Measurements from ENCODE around the gene CYP19A1.
A peak's percentile ranks its signal among the peaks of the same experiment; 100 is the strongest.

Gene CYP19A1

GRCh38 chr15:51180011-51180410 is 158.4 kb downstream of the CYP19A1 start:
- no peak for DNase-seq (ENCODE audit: low read depth in 2 of 2)
- TF ChIP-seq CTCF (IDR thresholded peaks at IDR 0.05; ENCODE audit: low read depth, low read length): no peak
- H3K4me3 ChIP-seq (replicated peaks in 1 of 2; ENCODE audit: low read depth in 2 of 2, low read length in 2 of 2): no peak overlapping the region

- no peak overlapping the region for H3K4me3 ChIP-seq (replicated peaks in 1 of 2; ENCODE audit: low read depth in 2 of 2, low read length in 2 of 2)
- no peak for TF ChIP-seq CTCF (IDR thresholded peaks at IDR 0.05; ENCODE audit: low read depth, low read length)
- DNase-seq (ENCODE audit: low read depth in 2 of 2): peak; percentile 44 to 85
Measured at GRCh38 chr15:51172193-51172592, 166.2 kb downstream of the CYP19A1 start.

GRCh38 chr15:51171634-51171932 is 166.8 kb downstream of the CYP19A1 start:
- no peak for DNase-seq (ENCODE audit: low read depth in 2 of 2)
- no peak overlapping the region for H3K4me3 ChIP-seq (replicated peaks in 1 of 2; ENCODE audit: low read depth in 2 of 2, low read length in 2 of 2)
- no peak for TF ChIP-seq CTCF (IDR thresholded peaks at IDR 0.05; ENCODE audit: low read depth, low read length)

- no peak overlapping the region for H3K4me3 ChIP-seq (replicated peaks in 1 of 2; ENCODE audit: low read depth in 2 of 2, low read length in 2 of 2)
- no peak for TF ChIP-seq CTCF (IDR thresholded peaks at IDR 0.05; ENCODE audit: low read depth, low read length)
- no peak for DNase-seq (ENCODE audit: low read depth in 2 of 2)
Measured at GRCh38 chr15:51170882-51171633, 167.3 kb downstream of the CYP19A1 start.

- DNase-seq (ENCODE audit: low read depth in 2 of 2): no peak
- no peak for TF ChIP-seq CTCF (IDR thresholded peaks at IDR 0.05; ENCODE audit: low read depth, low read length)
- no peak overlapping the region for H3K4me3 ChIP-seq (replicated peaks in 1 of 2; ENCODE audit: low read depth in 2 of 2, low read length in 2 of 2)
Measured at GRCh38 chr15:51168700-51169099, 169.7 kb downstream of the CYP19A1 start.

GRCh38 chr15:51163843-51164242 is 174.6 kb downstream of the CYP19A1 start:
- DNase-seq (ENCODE audit: low read depth in 2 of 2): no peak
- no peak for TF ChIP-seq CTCF (IDR thresholded peaks at IDR 0.05; ENCODE audit: low read depth, low read length)
- H3K4me3 ChIP-seq (replicated peaks in 1 of 2; ENCODE audit: low read depth in 2 of 2, low read length in 2 of 2): no peak overlapping the region

Data from cardiac fibroblast (primary cell).